GM12878 (cell line): Measurements from ENCODE around the gene MOBP. TPM values are rescaled to one million over a fixed set of nuclear protein-coding genes. Genes with fewer than 3 reads are reported as not detected.

ENCODE experiments used
- ATAC-seq: fragments of 200-7000 bp; cut with Tn5 transposase; 3 replicates; pipeline ENCODE4 v1.9.1; 2020; ENCODE audit warnings: mild to moderate bottlenecking, moderate library complexity
- BruUV-seq: library from RNA; stranded (reverse); fragments of 400-500 nt; replicated peaks from 2 replicates; lab custom pipeline; 2021; lab: Mats Ljungman, UMichigan
- CTCF ChIA-PET: fragments of 300-600 bp; sonication (Branson Sonifier 250); formaldehyde crosslinking; extraction: SDS; loops from one replicate; lab custom pipeline; 2021; ENCODE audit warnings: inconsistent platforms; lab: Yijun Ruan, JAX
- POLR2A ChIA-PET: fragments of 350-600 bp; formaldehyde crosslinking; extraction: SDS; loops from one replicate; lab custom pipeline; 2021; ENCODE audit warnings: inconsistent platforms; lab: Charles Lee
- RAD21 ChIA-PET: fragments of 300-600 bp; sonication (Branson Sonifier 250); formaldehyde crosslinking; loops from one replicate; lab custom pipeline; 2023; ENCODE audit warnings: antibody characterized with exemption; ENCODE audit not compliant: unreplicated experiment; lab: Charles Lee
- SMC1A ChIA-PET: fragments of 300-600 bp; sonication (Branson Sonifier 250); formaldehyde crosslinking; loops from one replicate; lab custom pipeline; 2023; ENCODE audit not compliant: unreplicated experiment, uncharacterized antibody; lab: Charles Lee
- DNase-seq: peaks from one replicate; pipeline ENCODE4 v3.0.0-alpha.2; 2011; ENCODE audit warnings: low read depth, low spot score
- FAIRE-seq: peaks from 3 replicates; lab custom pipeline; 2011; peaks lifted over from hg19 to GRCh38; lab: Jason Lieb, UNC
- H2AFZ ChIP-seq: 2 replicates; pipeline ENCODE4 v1.6.0; 2011; ENCODE audit warnings: low read depth, low read length, control low read depth; ENCODE audit not compliant: control insufficient read depth
- H3K27ac ChIP-seq: 2 replicates; pipeline ENCODE4 v1.5.1; 2011; ENCODE audit warnings: control low read depth; ENCODE audit not compliant: control insufficient read depth, insufficient read depth
- H3K27me3 ChIP-seq, 2 experiments: replicated peaks in 1 of 2; 2 replicates each; pipeline versions ENCODE4 v1.6.0 to v1.6.1; 2011; ENCODE audit warnings: low read length in 1 of 2; ENCODE audit not compliant: control insufficient read depth in 2 of 2, insufficient read depth in 2 of 2
- H3K36me3 ChIP-seq, 2 experiments: 2 replicates each; pipeline ENCODE4 v1.5.1; 2011; ENCODE audit warnings: low read length in 1 of 2; ENCODE audit not compliant: control insufficient read depth in 2 of 2, insufficient read depth in 2 of 2
- H3K4me1 ChIP-seq: 2 replicates; pipeline ENCODE4 v1.6.1; 2011; ENCODE audit warnings: mild to moderate bottlenecking, low read length, moderate library complexity, mixed read lengths; ENCODE audit not compliant: control insufficient read depth, insufficient read depth
- H3K4me2 ChIP-seq: 2 replicates; pipeline ENCODE4 v1.6.0; 2011; ENCODE audit warnings: control low read depth; ENCODE audit not compliant: control insufficient read depth, insufficient read depth
- H3K4me3 ChIP-seq: fragments of 200-600 bp; sonication (generic); 2 replicates; pipeline ENCODE4 v1.5.1; 2016
- H3K79me2 ChIP-seq: 2 replicates; pipeline ENCODE4 v1.6.0; 2011; ENCODE audit warnings: low read length; ENCODE audit not compliant: control insufficient read depth, insufficient read depth
- H3K9ac ChIP-seq: 2 replicates; pipeline ENCODE4 v1.8.0; 2011; ENCODE audit warnings: low read length, control low read depth, mixed read lengths; ENCODE audit not compliant: control insufficient read depth, insufficient read depth
- H3K9me3 ChIP-seq: replicated peaks from 3 replicates; pipeline ENCODE4 v1.5.1; 2011; ENCODE audit warnings: mild to moderate bottlenecking, low read length; ENCODE audit not compliant: control insufficient read depth, insufficient read depth
- H4K20me1 ChIP-seq: 2 replicates; pipeline ENCODE4 v1.6.0; 2011; ENCODE audit not compliant: control insufficient read depth, insufficient read depth
- HDGF ChIP-seq: fragments of 450-650 bp; IDR thresholded peaks from 2 replicates; pipeline ENCODE4 v1.6.1; 2016; ENCODE audit warnings: antibody characterized with exemption
- POLR2AphosphoS2 ChIP-seq: IDR thresholded peaks from 2 replicates; pipeline ENCODE4 v1.6.1; 2011; ENCODE audit warnings: low read depth, mild to moderate bottlenecking, low read length, improper control_type of control experiment, moderate library complexity
- YBX1 ChIP-seq: fragments of 450-650 bp; IDR thresholded peaks from 2 replicates; pipeline ENCODE4 v1.6.1; 2016; ENCODE audit warnings: antibody characterized with exemption
- WGBS: methylation state at CpG from one replicate; pipeline ENCODE4 v1.1.6; 2016; ENCODE audit warnings: low lambda C conversion rate; ENCODE audit not compliant: insufficient replicate concordance, insufficient coverage; ENCODE audit errors: missing lambda C conversion rate; 5-methylcytosine and 5-hydroxymethylcytosine counted together
- in situ Hi-C: fragments of 300-500 bp; cut with MboI; formaldehyde crosslinking; loops from 9 replicates; pipeline ENCODE4 v1.14.3; 2018; ENCODE audit warnings: mixed read lengths
- intact Hi-C: fragments of 100-400 bp; cut with micrococcal nuclease; formaldehyde crosslinking; loops from one replicate; pipeline ENCODE4 v1.14.2; 2022; ENCODE audit not compliant: unreplicated experiment
- polyA plus RNA-seq, 11 experiments: library from polyadenylated mRNA; depleted of rRNA in 4 of 11; unstranded in 6 of 11; stranded (reverse) in 5 of 11; fragments of >200 nt; fragmentation: Nextera tagmentation in 4 of 11; fragmentation: Illumina TruSeq in 1 of 11; extraction: Ambion mirVana in 4 of 11; extraction: Trizol in 1 of 11; gene quantifications; 1 replicate in 1 of 11; 2 replicates in 10 of 11; pipeline versions ENCODE4 v1.2.1 to v1.2.3, GENCODE V29; 2011 to 2016; ENCODE audit warnings: inconsistent platforms in 2 of 11, missing spikeins in 2 of 11, low read depth in 1 of 11
- total RNA-seq, 4 experiments: library from RNA; depleted of rRNA in 3 of 4; stranded (reverse); fragments of >200 nt in 3 of 4; fragmentation: Illumina TruSeq in 1 of 4; extraction: Trizol in 1 of 4; gene quantifications; 2 replicates each; pipeline versions ENCODE4 v1.2.1 to v1.2.3, GENCODE V29; 2013 to 2021
- TF ChIP-seq, protein P1 (sequence below): IDR thresholded peaks from 2 replicates; pipeline ENCODE4 v1.6.1; 2011; ENCODE audit warnings: borderline replicate concordance, low read depth, mild to moderate bottlenecking, moderate library complexity, mixed read lengths, low read length; ENCODE audit not compliant: insufficient read depth; ENCODE audit errors: extremely low read length
- TF ChIP-seq, protein P2 (sequence below): fragments of 450-650 bp; IDR thresholded peaks from 2 replicates; pipeline ENCODE4 v1.6.1; 2017; ENCODE audit warnings: mild to moderate bottlenecking, moderate library complexity

Gene MOBP
- total and polyA plus RNA-seq, 10 of the 15 experiments (the other 5 are each of a cell fraction or from before 2014, with no cell fraction given) = 0.04 to 0.09 (median 0.08) TPM; not detected in 5

DNA sequence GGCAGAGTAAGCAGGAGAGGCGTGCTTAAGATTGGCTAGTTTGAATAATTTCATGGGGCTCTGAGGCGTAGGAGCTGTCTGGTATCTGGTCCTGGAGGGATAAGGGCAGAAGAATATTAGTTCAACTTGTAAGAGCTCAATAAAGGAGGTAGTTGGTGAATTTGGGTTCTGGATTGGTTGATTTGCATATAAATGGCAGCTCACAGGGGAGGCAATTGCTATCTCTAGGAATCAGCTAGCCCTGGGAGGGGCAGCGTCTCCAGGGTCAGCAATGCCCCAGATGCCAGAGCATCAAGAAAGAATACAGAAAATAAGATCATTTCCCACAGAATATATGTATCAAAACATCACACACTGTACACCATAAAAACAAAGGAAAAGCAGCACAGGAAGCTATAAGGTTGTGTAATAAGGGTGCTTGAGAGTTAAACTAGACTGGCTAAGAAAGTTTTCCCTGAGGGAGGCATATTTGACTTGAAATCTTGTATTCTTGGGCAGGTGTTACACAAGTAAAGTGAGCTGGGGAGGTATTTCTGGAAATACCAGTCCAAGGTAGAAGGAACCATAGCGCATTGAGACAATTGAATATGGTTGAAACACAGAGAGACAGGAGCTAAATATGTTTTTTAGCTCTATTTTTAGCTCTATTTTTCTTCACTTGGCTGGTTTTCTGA lies 6.1 kb downstream of the MOBP start:
- Histone ChIP-seq H3K79me2 (no peaks in the 10 kb centered on the region), H3K4me2 (no peak overlapping the region), H3K9ac (no peak overlapping the region), H4K20me1 (no peaks in the 10 kb centered on the region), H3K4me1 (no peaks in the 10 kb centered on the region), H3K27ac (no peak overlapping the region), H3K36me3 (no peaks in the 10 kb centered on the region), H3K4me3 (no peak overlapping the region), H3K27me3 (no peaks in the 10 kb centered on the region), H2AFZ (no peak overlapping the region), H3K9me3 (no peaks in the 10 kb centered on the region; the same call in 2 of the 3 replicates)
- in situ Hi-C loops = no loop called here
- SMC1A ChIA-PET = no interaction called here
- CTCF ChIA-PET = interaction anchor here (0.6 kb wide), 1 partner anchor 55 kb away, joined by 4 read pairs; no protein-coding TSS in a partner anchor
- intact Hi-C loops = no loop called here
- RAD21 ChIA-PET = no interaction called here
- no TSS peak for BruUV-seq
- 33% methylated on average over 4 of the region's 4 CpGs for WGBS
- no peak for ATAC-seq
- TF ChIP-seq, protein P1, sequence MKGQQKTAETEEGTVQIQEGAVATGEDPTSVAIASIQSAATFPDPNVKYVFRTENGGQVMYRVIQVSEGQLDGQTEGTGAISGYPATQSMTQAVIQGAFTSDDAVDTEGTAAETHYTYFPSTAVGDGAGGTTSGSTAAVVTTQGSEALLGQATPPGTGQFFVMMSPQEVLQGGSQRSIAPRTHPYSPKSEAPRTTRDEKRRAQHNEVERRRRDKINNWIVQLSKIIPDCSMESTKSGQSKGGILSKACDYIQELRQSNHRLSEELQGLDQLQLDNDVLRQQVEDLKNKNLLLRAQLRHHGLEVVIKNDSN = no peak
- TF ChIP-seq, protein P2, sequence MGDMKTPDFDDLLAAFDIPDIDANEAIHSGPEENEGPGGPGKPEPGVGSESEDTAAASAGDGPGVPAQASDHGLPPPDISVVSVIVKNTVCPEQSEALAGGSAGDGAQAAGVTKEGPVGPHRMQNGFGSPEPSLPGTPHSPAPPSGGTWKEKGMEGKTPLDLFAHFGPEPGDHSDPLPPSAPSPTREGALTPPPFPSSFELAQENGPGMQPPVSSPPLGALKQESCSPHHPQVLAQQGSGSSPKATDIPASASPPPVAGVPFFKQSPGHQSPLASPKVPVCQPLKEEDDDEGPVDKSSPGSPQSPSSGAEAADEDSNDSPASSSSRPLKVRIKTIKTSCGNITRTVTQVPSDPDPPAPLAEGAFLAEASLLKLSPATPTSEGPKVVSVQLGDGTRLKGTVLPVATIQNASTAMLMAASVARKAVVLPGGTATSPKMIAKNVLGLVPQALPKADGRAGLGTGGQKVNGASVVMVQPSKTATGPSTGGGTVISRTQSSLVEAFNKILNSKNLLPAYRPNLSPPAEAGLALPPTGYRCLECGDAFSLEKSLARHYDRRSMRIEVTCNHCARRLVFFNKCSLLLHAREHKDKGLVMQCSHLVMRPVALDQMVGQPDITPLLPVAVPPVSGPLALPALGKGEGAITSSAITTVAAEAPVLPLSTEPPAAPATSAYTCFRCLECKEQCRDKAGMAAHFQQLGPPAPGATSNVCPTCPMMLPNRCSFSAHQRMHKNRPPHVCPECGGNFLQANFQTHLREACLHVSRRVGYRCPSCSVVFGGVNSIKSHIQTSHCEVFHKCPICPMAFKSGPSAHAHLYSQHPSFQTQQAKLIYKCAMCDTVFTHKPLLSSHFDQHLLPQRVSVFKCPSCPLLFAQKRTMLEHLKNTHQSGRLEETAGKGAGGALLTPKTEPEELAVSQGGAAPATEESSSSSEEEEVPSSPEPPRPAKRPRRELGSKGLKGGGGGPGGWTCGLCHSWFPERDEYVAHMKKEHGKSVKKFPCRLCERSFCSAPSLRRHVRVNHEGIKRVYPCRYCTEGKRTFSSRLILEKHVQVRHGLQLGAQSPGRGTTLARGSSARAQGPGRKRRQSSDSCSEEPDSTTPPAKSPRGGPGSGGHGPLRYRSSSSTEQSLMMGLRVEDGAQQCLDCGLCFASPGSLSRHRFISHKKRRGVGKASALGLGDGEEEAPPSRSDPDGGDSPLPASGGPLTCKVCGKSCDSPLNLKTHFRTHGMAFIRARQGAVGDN = no peak
- TF ChIP-seq POLR2AphosphoS2 = no peak
- TF ChIP-seq YBX1 = no peak
- no peak for TF ChIP-seq HDGF
- no peak for FAIRE-seq
- POLR2A ChIA-PET = no interaction called here
- no peak for DNase-seq
